Measurements from ENCODE around the gene CMA1.

DNA sequence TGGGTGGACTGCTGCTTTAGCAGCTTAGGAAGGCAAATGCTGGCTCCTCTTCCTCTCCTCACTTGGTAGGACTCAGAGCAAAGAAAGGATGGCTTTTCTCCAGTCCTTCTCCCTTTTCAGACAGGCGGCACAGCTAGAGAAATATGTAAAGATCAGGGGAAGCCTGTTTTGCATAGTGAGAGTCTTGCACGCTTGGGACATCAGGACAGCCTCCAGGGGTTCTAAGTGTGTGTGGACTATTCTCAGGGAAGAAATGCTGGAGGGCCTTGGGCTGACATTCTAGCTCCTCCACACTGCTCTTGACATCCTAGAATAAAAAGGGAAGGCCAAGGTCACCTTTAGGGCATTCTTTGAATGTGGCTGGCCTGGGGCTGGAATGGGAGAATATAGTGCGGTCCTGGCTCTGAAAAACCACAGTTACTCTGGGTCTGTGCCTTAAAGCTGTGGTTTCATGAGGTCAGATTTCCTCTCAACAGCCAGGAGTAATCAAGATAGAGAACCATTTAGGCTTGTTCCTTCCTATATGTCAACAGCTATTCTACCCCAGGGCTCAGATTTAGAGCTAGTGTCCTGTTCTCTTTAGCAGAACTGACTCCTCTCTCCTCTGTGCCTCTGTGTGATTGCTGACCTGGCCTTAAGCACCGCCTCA is 24.3 kb downstream of the CMA1 start:
- no peak for TF ChIP-seq CTCF (IDR thresholded peaks at IDR 0.05; ENCODE audit: low read length)
- TF ChIP-seq EZH2phosphoT487 (IDR thresholded peaks at IDR 0.05; ENCODE audit: low read length): no peak
